Smooth muscle cell (in vitro differentiated cells): ENCODE results near the gene PDE7B. TPM values are rescaled to one million over a fixed set of nuclear protein-coding genes. Genes with fewer than 3 reads are reported as not detected.

ENCODE experiments used
- DNase-seq: peaks from one replicate; lab custom pipeline; 2025; ENCODE audit not compliant: unreplicated experiment; lab: John Stamatoyannopoulos, UW
- H2AFZ ChIP-seq: fragments of 200-600 bp; sonication (generic); 2 replicates; pipeline ENCODE4 v1.6.0; 2016; ENCODE audit warnings: antibody characterized with exemption, low read depth, mild to moderate bottlenecking
- H3F3A ChIP-seq: fragments of 200-600 bp; sonication (generic); 2 replicates; pipeline ENCODE4 v1.6.0; 2017; ENCODE audit warnings: antibody characterized with exemption, low read depth
- H3K27ac ChIP-seq: fragments of 200-600 bp; sonication (generic); 2 replicates; pipeline ENCODE4 v1.5.1; 2016; ENCODE audit warnings: low read depth, mild to moderate bottlenecking
- H3K27me3 ChIP-seq: fragments of 200-600 bp; sonication (generic); 2 replicates; pipeline ENCODE4 v1.6.1; 2016; ENCODE audit warnings: low read depth, mild to moderate bottlenecking
- H3K36me3 ChIP-seq: fragments of 200-600 bp; sonication (generic); 2 replicates; pipeline ENCODE4 v1.5.1; 2016; ENCODE audit warnings: low read depth
- H3K4me1 ChIP-seq: fragments of 200-600 bp; sonication (generic); 2 replicates; pipeline ENCODE4 v1.5.1; 2016; ENCODE audit warnings: low read depth
- H3K4me2 ChIP-seq: fragments of 200-600 bp; sonication (generic); 2 replicates; pipeline ENCODE4 v1.6.0; 2016; ENCODE audit warnings: mild to moderate bottlenecking
- H3K4me3 ChIP-seq: fragments of 200-600 bp; sonication (generic); 2 replicates; pipeline ENCODE4 v1.5.1; 2016; ENCODE audit warnings: mild to moderate bottlenecking
- H3K79me2 ChIP-seq: fragments of 200-600 bp; sonication (generic); 2 replicates; pipeline ENCODE4 v1.6.0; 2016; ENCODE audit warnings: low read depth, mild to moderate bottlenecking
- H3K9ac ChIP-seq: fragments of 200-600 bp; sonication (generic); 2 replicates; pipeline ENCODE4 v1.6.0; 2016; ENCODE audit warnings: low read depth
- H3K9me3 ChIP-seq: fragments of 200-600 bp; sonication (generic); replicated peaks from 2 replicates; pipeline ENCODE4 v1.5.1; 2016; ENCODE audit warnings: low read depth
- H4K20me1 ChIP-seq: fragments of 200-600 bp; sonication (generic); 2 replicates; pipeline ENCODE4 v1.6.0; 2016; ENCODE audit warnings: low read depth
- WGBS: methylation state at CpG from one replicate; pipeline ENCODE4 v1.1.7; 2016; ENCODE audit warnings: low lambda C conversion rate; 5-methylcytosine and 5-hydroxymethylcytosine counted together
- polyA plus RNA-seq: library from polyadenylated mRNA; unstranded; fragments of >200 nt; fragmentation: Nextera tagmentation; extraction: Ambion mirVana; gene quantifications from 2 replicates; pipeline ENCODE4 v1.2.1, GENCODE V29; 2016
- total RNA-seq: library from RNA; depleted of rRNA; stranded (reverse); fragments of >200 nt; gene quantifications from 2 replicates; pipeline ENCODE4 v1.2.3, GENCODE V29; 2014
- TF ChIP-seq, protein P1 (sequence below): fragments of 200-600 bp; sonication (generic); IDR thresholded peaks from 2 replicates; pipeline ENCODE4 v1.5.1; 2017; ENCODE audit warnings: borderline replicate concordance, mild to moderate bottlenecking, antibody characterized with exemption; ENCODE audit not compliant: insufficient read depth, poor library complexity, severe bottlenecking

The PDE7B gene
- total and polyA plus RNA-seq, 2 experiments from 2014 or later = 23.5 to 36.9 TPM

DNA sequence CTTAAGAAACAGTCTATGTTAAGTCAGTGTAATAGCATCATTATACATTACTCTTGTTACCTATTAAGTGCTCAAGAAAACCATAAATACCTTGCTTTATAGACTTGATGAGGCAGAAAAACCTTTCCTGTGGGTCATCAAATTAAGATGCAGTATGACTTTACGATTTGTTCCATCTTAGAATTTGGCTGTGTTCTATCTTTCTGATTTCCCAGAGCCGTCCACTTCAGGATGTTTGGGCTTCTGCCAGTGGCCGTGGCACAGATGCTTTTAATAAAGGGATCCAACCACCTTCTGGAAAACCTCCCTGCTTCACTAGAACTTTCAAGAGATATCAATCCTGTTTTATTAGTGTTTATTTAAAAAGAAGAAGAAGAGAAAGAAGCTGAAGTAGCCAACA lies 71.2 kb downstream of the PDE7B start:
- H3K27ac ChIP-seq = peak overlapping the region; percentile 83
- H3K9ac ChIP-seq = no peak overlapping the region
- H3K27me3 ChIP-seq = no peaks in the 10 kb centered on the region
- no peak for DNase-seq
- TF ChIP-seq, protein P1, sequence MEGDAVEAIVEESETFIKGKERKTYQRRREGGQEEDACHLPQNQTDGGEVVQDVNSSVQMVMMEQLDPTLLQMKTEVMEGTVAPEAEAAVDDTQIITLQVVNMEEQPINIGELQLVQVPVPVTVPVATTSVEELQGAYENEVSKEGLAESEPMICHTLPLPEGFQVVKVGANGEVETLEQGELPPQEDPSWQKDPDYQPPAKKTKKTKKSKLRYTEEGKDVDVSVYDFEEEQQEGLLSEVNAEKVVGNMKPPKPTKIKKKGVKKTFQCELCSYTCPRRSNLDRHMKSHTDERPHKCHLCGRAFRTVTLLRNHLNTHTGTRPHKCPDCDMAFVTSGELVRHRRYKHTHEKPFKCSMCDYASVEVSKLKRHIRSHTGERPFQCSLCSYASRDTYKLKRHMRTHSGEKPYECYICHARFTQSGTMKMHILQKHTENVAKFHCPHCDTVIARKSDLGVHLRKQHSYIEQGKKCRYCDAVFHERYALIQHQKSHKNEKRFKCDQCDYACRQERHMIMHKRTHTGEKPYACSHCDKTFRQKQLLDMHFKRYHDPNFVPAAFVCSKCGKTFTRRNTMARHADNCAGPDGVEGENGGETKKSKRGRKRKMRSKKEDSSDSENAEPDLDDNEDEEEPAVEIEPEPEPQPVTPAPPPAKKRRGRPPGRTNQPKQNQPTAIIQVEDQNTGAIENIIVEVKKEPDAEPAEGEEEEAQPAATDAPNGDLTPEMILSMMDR = no peak
- peaks cover 14% of the 10 kb centered on the region for H3F3A ChIP-seq
- no peaks in the 10 kb centered on the region for H3K36me3 ChIP-seq
- peak overlapping the region; percentile 76 for H3K4me2 ChIP-seq
- no peaks in the 10 kb centered on the region for H4K20me1 ChIP-seq
- H3K4me1 ChIP-seq = peaks cover 10% of the 10 kb centered on the region
- H3K9me3 ChIP-seq = no peaks in the 10 kb centered on the region
- H3K79me2 ChIP-seq = peaks cover 4% of the 10 kb centered on the region
- no peak overlapping the region for H2AFZ ChIP-seq
- WGBS = 26% methylated on average over 3 of the region's 3 CpGs
- no peak overlapping the region for H3K4me3 ChIP-seq

DNA sequence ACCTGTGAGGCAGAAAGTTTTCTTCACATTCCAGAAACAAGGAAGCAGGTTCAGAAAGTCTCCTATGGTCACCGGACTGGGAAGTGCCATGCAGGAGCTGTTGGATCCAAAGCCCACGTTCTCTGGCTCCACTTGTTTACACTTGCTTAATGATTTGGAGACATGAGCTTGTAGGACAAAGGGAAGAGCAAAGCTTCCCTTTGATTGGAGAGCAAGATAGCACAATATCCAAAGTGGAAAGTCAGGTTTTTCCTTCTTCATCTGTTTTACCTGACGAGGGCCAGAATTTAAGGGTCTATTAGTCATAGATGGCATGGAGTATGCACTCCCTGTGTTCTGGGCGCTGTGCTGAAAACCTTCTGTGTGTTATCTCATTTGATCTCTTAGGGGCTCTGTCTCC lies 81.2 kb downstream of the PDE7B start:
- WGBS = 74% methylated on average over 4 of the region's 4 CpGs
- H3K27ac ChIP-seq = no peak overlapping the region
- H4K20me1 ChIP-seq = no peaks in the 10 kb centered on the region

DNA sequence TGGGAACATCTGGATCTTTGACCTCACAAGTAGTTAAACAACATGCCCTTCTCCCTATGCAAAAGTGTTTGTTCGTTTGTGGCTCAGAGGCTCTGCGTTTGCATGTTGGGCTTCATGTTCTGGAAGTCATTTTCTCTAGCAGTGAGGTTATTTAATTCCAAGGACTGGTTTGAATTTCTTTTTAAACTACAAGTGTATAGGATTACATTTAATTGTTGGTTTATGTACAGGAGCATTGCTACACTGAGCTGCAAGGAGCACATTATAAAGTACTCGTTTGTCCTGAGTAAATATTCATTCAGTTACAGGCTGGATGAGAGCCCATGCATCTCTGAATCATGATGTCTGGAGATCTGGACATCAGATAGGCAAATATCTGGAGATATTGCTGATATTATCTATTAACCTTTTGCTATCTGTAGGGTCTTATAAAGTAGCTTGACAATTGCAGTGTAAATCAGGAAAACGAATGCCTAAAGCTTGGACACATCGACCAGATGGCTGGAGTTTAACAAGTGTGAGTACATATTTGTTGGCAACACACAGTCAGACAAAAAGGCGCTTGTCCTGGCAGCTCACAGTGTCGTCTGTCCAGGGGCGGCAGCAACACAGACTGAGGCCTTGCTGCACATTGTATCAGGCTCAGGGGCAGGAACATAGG lies 84.6 kb downstream of the PDE7B start:
- peaks cover 16% of the 10 kb centered on the region for H3K4me1 ChIP-seq
- H3K79me2 ChIP-seq = peaks cover 9% of the 10 kb centered on the region
- H3K27me3 ChIP-seq = no peaks in the 10 kb centered on the region
- H4K20me1 ChIP-seq = no peaks in the 10 kb centered on the region
- H2AFZ ChIP-seq = peak overlapping the region; percentile 17
- H3K4me2 ChIP-seq = peak overlapping the region; percentile 65
- TF ChIP-seq, protein P1 = no peak
- DNase-seq = no peak
- peak overlapping the region; percentile 98 for H3K27ac ChIP-seq
- WGBS = 35% methylated on average over 8 of the region's 8 CpGs
- H3K9me3 ChIP-seq = no peaks in the 10 kb centered on the region
- H3K36me3 ChIP-seq = no peaks in the 10 kb centered on the region
- H3F3A ChIP-seq = peaks cover 14% of the 10 kb centered on the region
- H3K4me3 ChIP-seq = no peak overlapping the region
- peak overlapping the region; percentile 71 for H3K9ac ChIP-seq

More for the DNA sequence above, 81.2 kb downstream of the PDE7B start:
- Histone ChIP-seq H3K4me1 (peaks cover 12% of the 10 kb centered on the region), H2AFZ (no peak overlapping the region), H3K36me3 (no peaks in the 10 kb centered on the region), H3K4me2 (no peak overlapping the region), H3K9ac (no peak overlapping the region), H3F3A (peaks cover 14% of the 10 kb centered on the region), H3K4me3 (no peak overlapping the region), H3K9me3 (no peaks in the 10 kb centered on the region), H3K27me3 (no peaks in the 10 kb centered on the region), H3K79me2 (peaks cover 5% of the 10 kb centered on the region)
- TF ChIP-seq, protein P1 = no peak
- DNase-seq = no peak

DNA sequence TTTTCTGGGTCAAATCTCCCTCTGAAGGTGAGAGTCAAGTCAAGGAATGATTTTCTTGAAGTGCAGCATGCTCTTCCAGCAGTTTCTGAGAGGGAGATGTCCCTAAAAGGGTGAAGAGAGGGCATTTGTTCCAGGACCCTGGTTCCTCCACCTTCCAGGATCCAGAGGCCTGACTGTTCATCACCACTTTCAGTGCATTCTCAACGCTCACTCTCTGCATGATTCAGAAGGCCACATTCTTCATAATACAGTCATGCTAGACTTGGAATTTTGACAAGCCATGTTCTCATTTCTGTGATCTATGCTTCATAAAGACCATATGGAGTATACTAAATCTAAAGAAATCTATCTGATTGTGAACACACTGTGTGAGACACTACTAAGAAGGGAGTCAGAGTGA lies 85.1 kb downstream of the PDE7B start:
- no peaks in the 10 kb centered on the region for H3K27me3 ChIP-seq
- peak overlapping the region; percentile 98 for H3K27ac ChIP-seq
- no peak for DNase-seq
- H4K20me1 ChIP-seq = no peaks in the 10 kb centered on the region
- peak overlapping the region; percentile 65 for H3K4me2 ChIP-seq
- 0% methylated on average over 1 of the region's 1 CpG for WGBS
- no peak overlapping the region for H3K4me3 ChIP-seq
- H3K79me2 ChIP-seq = peaks cover 9% of the 10 kb centered on the region
- H3K36me3 ChIP-seq = no peaks in the 10 kb centered on the region
- no peaks in the 10 kb centered on the region for H3K9me3 ChIP-seq
- peaks cover 16% of the 10 kb centered on the region for H3K4me1 ChIP-seq
- peak overlapping the region; percentile 71 for H3K9ac ChIP-seq
- H2AFZ ChIP-seq = peak overlapping the region; percentile 17
- TF ChIP-seq, protein P1 = no peak
- peaks cover 14% of the 10 kb centered on the region for H3F3A ChIP-seq
